ENCODE results near the gene EPAS1. TPM values are rescaled to one million over a fixed set of nuclear protein-coding genes. Genes with fewer than 3 reads are reported as not detected.

Gene EPAS1
- total RNA-seq, 2 experiments from 2014 or later, result 4.2 to 5.4 TPM

GRCh38 chr2:46252891-46253659, 44.1 kb upstream of the EPAS1 start:
- no peak overlapping the region for H3K4me3 ChIP-seq (ENCODE audit: low read length)
- TF ChIP-seq, protein P1, sequence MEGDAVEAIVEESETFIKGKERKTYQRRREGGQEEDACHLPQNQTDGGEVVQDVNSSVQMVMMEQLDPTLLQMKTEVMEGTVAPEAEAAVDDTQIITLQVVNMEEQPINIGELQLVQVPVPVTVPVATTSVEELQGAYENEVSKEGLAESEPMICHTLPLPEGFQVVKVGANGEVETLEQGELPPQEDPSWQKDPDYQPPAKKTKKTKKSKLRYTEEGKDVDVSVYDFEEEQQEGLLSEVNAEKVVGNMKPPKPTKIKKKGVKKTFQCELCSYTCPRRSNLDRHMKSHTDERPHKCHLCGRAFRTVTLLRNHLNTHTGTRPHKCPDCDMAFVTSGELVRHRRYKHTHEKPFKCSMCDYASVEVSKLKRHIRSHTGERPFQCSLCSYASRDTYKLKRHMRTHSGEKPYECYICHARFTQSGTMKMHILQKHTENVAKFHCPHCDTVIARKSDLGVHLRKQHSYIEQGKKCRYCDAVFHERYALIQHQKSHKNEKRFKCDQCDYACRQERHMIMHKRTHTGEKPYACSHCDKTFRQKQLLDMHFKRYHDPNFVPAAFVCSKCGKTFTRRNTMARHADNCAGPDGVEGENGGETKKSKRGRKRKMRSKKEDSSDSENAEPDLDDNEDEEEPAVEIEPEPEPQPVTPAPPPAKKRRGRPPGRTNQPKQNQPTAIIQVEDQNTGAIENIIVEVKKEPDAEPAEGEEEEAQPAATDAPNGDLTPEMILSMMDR (IDR thresholded peaks at IDR 0.05), result no peak
- no peaks in the 10 kb centered on the region for H3K9me3 ChIP-seq (ENCODE audit: control insufficient read depth in 1 of 2, insufficient read depth in 1 of 2, low read length in 2 of 2)
- ChIA-PET POLR2A (interaction anchor here (1.2 kb wide), 1 partner anchor 14 kb away, joined by 3 read pairs; no protein-coding TSS in a partner anchor), CTCF (no interaction called here)
- no peak overlapping the region for H3K27ac ChIP-seq (ENCODE audit: low read depth in 1 of 2, low read length in 2 of 2)
- Mint-ChIP-seq H3K4me1 (ENCODE audit: low read depth) (no peaks in the 10 kb centered on the region), H3K4me3 (no peak overlapping the region), H3K27ac (no peak overlapping the region), H3K9me3 (no peaks in the 10 kb centered on the region), H3K36me3 (ENCODE audit: low read depth) (no peaks in the 10 kb centered on the region), H3K27me3 (no peaks in the 10 kb centered on the region)
- intact Hi-C loops (cut with DNase I, micrococcal nuclease), result no loop called here
- H3K36me3 ChIP-seq (ENCODE audit: insufficient read depth, low read length), result no peaks in the 10 kb centered on the region
- DNase-seq (no peak), ATAC-seq (ENCODE audit: poor library complexity) (no peak)
- H3K4me1 ChIP-seq (ENCODE audit: insufficient read depth, low read length), result no peaks in the 10 kb centered on the region
- H3K27me3 ChIP-seq (ENCODE audit: control insufficient read depth in 1 of 2, insufficient read depth in 2 of 2, low read length in 2 of 2), result no peaks in the 10 kb centered on the region

DNA sequence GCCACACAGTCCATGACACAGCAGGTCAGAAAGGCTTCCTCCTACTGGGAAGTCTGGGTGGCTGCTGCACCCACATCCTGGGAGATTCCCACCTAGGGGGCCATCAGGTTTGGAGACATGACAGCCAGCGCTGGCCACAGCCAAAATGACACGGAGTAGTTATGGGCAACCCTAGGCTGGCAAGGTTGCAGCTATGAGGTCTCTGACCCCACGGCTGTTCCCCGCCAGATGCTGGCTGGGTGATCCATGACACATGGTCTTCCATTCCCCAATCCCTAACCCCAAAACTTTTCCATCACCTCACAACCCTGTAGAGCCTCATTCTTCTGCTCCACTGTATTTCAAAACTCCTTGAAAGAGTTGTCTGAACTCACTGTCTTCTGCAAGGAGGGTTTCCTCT, 42.7 kb upstream of the EPAS1 start:
- Mint-ChIP-seq H3K4me3 (no peak overlapping the region), H3K27ac (no peak overlapping the region), H3K36me3 (ENCODE audit: low read depth) (no peaks in the 10 kb centered on the region), H3K9me3 (no peaks in the 10 kb centered on the region), H3K4me1 (ENCODE audit: low read depth) (no peaks in the 10 kb centered on the region), H3K27me3 (no peaks in the 10 kb centered on the region)
- Histone ChIP-seq H3K4me3 (ENCODE audit: low read length) (no peak overlapping the region), H3K4me1 (ENCODE audit: insufficient read depth, low read length) (no peaks in the 10 kb centered on the region), H3K27ac (ENCODE audit: low read depth in 1 of 2, low read length in 2 of 2) (no peak overlapping the region), H3K9me3 (ENCODE audit: control insufficient read depth in 1 of 2, insufficient read depth in 1 of 2, low read length in 2 of 2) (no peaks in the 10 kb centered on the region), H3K36me3 (ENCODE audit: insufficient read depth, low read length) (no peaks in the 10 kb centered on the region), H3K27me3 (ENCODE audit: control insufficient read depth in 1 of 2, insufficient read depth in 2 of 2, low read length in 2 of 2) (no peaks in the 10 kb centered on the region)
- intact Hi-C loops (cut with DNase I, micrococcal nuclease), result no loop called here
- ChIA-PET CTCF (no interaction called here), POLR2A (no interaction called here)
- TF ChIP-seq, protein P1 (IDR thresholded peaks at IDR 0.05), result no peak
- ATAC-seq (ENCODE audit: poor library complexity), result no peak
- no peak for DNase-seq

DNA sequence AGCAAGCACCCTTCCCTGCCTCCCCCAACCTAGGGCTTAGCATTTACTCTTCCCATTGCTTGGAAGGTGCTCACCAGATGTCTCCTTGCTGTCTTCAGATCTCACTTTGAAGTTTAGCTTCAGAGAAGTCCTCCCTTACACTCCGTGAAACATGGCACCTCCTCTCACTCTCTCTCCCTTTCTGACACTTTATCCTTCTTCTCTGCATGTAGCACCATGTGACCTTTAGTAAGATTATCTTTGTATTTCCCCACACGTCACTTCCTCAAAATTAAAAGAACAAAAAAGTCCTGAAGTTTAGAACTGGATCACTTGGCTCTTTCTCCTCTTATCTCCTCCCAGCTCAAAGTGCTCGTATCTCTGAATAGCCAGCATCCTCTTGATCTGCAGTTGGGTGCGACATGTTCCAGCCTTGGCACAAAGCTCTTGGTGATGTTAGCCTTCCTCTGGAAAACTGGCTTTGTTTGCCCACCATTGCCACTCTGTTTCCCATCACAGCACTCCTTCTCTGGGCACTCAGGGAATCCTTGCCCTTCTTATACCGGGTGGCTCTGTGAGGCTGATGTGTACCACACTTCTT, 40.6 kb upstream of the EPAS1 start:
- CTCF ChIA-PET, result no interaction called here
- H3K4me1 ChIP-seq (ENCODE audit: insufficient read depth, low read length), result no peaks in the 10 kb centered on the region
- ATAC-seq (ENCODE audit: poor library complexity), result no peak
- intact Hi-C loops (cut with DNase I, micrococcal nuclease), result no loop called here
- no peaks in the 10 kb centered on the region for H3K27me3 ChIP-seq (ENCODE audit: control insufficient read depth in 1 of 2, insufficient read depth in 2 of 2, low read length in 2 of 2)
- no peaks in the 10 kb centered on the region for H3K9me3 ChIP-seq (ENCODE audit: control insufficient read depth in 1 of 2, insufficient read depth in 1 of 2, low read length in 2 of 2)
- H3K27ac ChIP-seq (ENCODE audit: low read depth in 1 of 2, low read length in 2 of 2), result no peak overlapping the region
- Mint-ChIP-seq H3K9me3 (no peaks in the 10 kb centered on the region), H3K4me3 (no peak overlapping the region), H3K27me3 (no peaks in the 10 kb centered on the region), H3K4me1 (ENCODE audit: low read depth) (no peaks in the 10 kb centered on the region), H3K27ac (no peak overlapping the region), H3K36me3 (ENCODE audit: low read depth) (no peaks in the 10 kb centered on the region)
- POLR2A ChIA-PET, result no interaction called here
- no peak for DNase-seq
- H3K4me3 ChIP-seq (ENCODE audit: low read length), result no peak overlapping the region
- H3K36me3 ChIP-seq (ENCODE audit: insufficient read depth, low read length), result no peaks in the 10 kb centered on the region
- TF ChIP-seq, protein P1 (IDR thresholded peaks at IDR 0.05), result no peak

All from CD4-positive, alpha-beta T cell (primary cell).